Natural killer cell (primary cell): ENCODE data around the gene LIN28B. TPM values are rescaled to one million over a fixed set of nuclear protein-coding genes. Genes with fewer than 3 reads are reported as not detected.

Source experiments
- ATAC-seq, 3 donors: fragments of 150-1000 bp in 2 of 3; fragments of 200-7000 bp in 1 of 3; cut with Tn5 transposase; 1 replicate in 1 of 3; 2 replicates in 2 of 3; pipeline ENCODE4 v1.10.0; 2021; ENCODE audit warnings: mild to moderate bottlenecking in 2 of 3, moderate library complexity in 2 of 3
- DNase-seq, 2 donors: peaks; one replicate each; pipeline versions ENCODE4 v3.0.0 to v3.0.0-alpha.2; 2013 to 2021; ENCODE audit warnings: mixed read lengths in 1 of 2
- H3K27ac ChIP-seq: one replicate; pipeline ENCODE4 v1.5.1; 2013; ENCODE audit warnings: mild to moderate bottlenecking, low read length
- H3K27me3 ChIP-seq: one replicate; pipeline ENCODE4 v1.6.1; 2013; ENCODE audit warnings: low read length; ENCODE audit not compliant: control insufficient read depth, insufficient read depth
- H3K36me3 ChIP-seq: one replicate; pipeline ENCODE4 v1.6.1; 2013; ENCODE audit warnings: low read length; ENCODE audit not compliant: control insufficient read depth, insufficient read depth
- H3K4me1 ChIP-seq: one replicate; pipeline ENCODE4 v1.6.1; 2013; ENCODE audit warnings: low read length; ENCODE audit not compliant: control insufficient read depth, insufficient read depth
- H3K4me3 ChIP-seq: one replicate; pipeline ENCODE4 v1.5.1; 2013; ENCODE audit warnings: low read length
- H3K9me3 ChIP-seq: one replicate; pipeline ENCODE4 v1.6.1; 2013; ENCODE audit warnings: low read length; ENCODE audit not compliant: control insufficient read depth, insufficient read depth
- H3K27ac Mint-ChIP-seq, 2 donors: one replicate each; pipeline ENCODE4 v1.8.0; 2022; ENCODE audit warnings: mild to moderate bottlenecking in 2 of 2, mixed read lengths in 2 of 2, moderate library complexity in 1 of 2
- H3K27me3 Mint-ChIP-seq, 2 donors: one replicate each; pipeline ENCODE4 v1.8.0; 2022; ENCODE audit warnings: low read depth in 2 of 2, mixed read lengths in 2 of 2
- H3K36me3 Mint-ChIP-seq: one replicate; pipeline ENCODE4 v1.8.0; 2022; ENCODE audit warnings: mixed read lengths
- H3K4me1 Mint-ChIP-seq, 2 donors: one replicate each; pipeline ENCODE4 v1.8.0; 2022; ENCODE audit warnings: mixed read lengths in 2 of 2
- H3K4me3 Mint-ChIP-seq: one replicate; pipeline ENCODE4 v1.8.0; 2022; ENCODE audit warnings: mild to moderate bottlenecking, moderate library complexity, mixed read lengths
- H3K9me3 Mint-ChIP-seq, 2 donors: one replicate each; pipeline ENCODE4 v1.8.0; 2022; ENCODE audit warnings: mixed read lengths in 2 of 2
- WGBS: methylation state at CpG from one replicate; pipeline ENCODE4 v1.1.7; 2013; ENCODE audit warnings: missing lambda C conversion rate; ENCODE audit not compliant: insufficient coverage; 5-methylcytosine and 5-hydroxymethylcytosine counted together
- intact Hi-C: fragments of 100-400 bp; cut with micrococcal nuclease; formaldehyde crosslinking; loops from one replicate; pipeline ENCODE4 v1.14.2; 2022
- total RNA-seq, 4 donors: library from RNA; stranded (reverse); fragments of 120-200 nt in 1 of 4; gene quantifications; one replicate each; pipeline versions ENCODE4 v1.2.3 to v1.2.4, GENCODE V29; 2013 to 2022
- TF ChIP-seq, protein P1 (sequence below): fragments of 200-600 bp; IDR thresholded peaks from one replicate; pipeline ENCODE4 v1.8.0; 2022; ENCODE audit warnings: antibody characterized with exemption

The LIN28B gene
- total RNA-seq, 3 donors from 2014 or later (not counting 1 experiment from before 2014, with no cell fraction given) = not detected

DNA sequence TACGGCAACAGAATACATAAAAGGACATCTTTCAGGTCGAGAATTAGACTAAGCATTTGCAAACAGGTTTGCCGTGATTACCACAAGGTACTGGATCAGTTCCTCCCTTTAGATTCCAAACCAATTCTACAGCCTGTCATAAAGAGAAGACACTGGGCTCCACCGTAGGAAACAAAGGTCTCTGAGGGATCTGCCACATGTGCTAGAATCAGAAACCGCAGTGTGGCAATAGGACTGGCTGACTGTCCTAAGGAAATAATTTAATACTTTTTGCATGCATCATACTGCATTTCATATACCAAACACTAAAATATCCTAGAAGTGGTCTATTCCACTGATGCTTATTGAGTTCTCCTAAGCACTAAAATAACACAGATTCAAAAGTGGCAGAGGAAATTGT lies 163.7 kb downstream of the LIN28B start:
- intact Hi-C loops = no loop called here

DNA sequence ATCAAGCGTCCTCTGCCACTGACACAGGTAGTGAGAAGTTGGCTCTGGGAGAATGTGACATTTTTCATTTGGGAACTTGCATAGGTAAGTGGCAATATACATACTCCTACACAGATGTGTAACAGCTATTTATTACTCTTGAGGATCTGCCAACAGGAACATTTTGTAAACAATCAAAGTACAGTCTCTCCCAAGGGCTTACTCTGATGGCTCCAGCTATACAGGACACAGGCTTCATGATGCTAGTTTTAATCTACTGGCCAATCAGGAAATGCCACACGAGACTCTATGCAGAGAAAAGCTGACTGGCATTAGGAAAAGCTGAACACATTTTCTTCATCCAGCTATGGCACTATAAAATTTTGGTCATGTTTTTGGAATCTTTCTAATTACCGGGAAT lies 165.1 kb downstream of the LIN28B start:
- Histone ChIP-seq H3K9me3 (no peaks in the 10 kb centered on the region), H3K36me3 (no peaks in the 10 kb centered on the region), H3K4me3 (no peak overlapping the region), H3K27me3 (no peaks in the 10 kb centered on the region), H3K4me1 (no peaks in the 10 kb centered on the region), H3K27ac (no peak overlapping the region)
- intact Hi-C loops = no loop called here
- ATAC-seq (no peak), DNase-seq (no peak)
- TF ChIP-seq, protein P1, sequence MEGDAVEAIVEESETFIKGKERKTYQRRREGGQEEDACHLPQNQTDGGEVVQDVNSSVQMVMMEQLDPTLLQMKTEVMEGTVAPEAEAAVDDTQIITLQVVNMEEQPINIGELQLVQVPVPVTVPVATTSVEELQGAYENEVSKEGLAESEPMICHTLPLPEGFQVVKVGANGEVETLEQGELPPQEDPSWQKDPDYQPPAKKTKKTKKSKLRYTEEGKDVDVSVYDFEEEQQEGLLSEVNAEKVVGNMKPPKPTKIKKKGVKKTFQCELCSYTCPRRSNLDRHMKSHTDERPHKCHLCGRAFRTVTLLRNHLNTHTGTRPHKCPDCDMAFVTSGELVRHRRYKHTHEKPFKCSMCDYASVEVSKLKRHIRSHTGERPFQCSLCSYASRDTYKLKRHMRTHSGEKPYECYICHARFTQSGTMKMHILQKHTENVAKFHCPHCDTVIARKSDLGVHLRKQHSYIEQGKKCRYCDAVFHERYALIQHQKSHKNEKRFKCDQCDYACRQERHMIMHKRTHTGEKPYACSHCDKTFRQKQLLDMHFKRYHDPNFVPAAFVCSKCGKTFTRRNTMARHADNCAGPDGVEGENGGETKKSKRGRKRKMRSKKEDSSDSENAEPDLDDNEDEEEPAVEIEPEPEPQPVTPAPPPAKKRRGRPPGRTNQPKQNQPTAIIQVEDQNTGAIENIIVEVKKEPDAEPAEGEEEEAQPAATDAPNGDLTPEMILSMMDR = no peak
- Mint-ChIP-seq H3K4me3 (no peak overlapping the region), H3K27me3 (peaks cover 10 to 23% of the 10 kb centered on the region in 2 donors), H3K9me3 (no peaks in the 10 kb centered on the region), H3K27ac (no peak overlapping the region), H3K4me1 (no peaks in the 10 kb centered on the region), H3K36me3 (no peaks in the 10 kb centered on the region)
- 67% methylated on average over 2 of the region's 3 CpGs for WGBS

More for the DNA sequence above, 163.7 kb downstream of the LIN28B start:
- Mint-ChIP-seq H3K4me3 (no peak overlapping the region), H3K4me1 (no peaks in the 10 kb centered on the region), H3K27ac (no peak overlapping the region), H3K27me3 (peaks cover 15 to 31% of the 10 kb centered on the region in 2 donors), H3K9me3 (no peaks in the 10 kb centered on the region), H3K36me3 (no peaks in the 10 kb centered on the region)
- WGBS = 86% methylated on average over 5 of the region's 5 CpGs
- Histone ChIP-seq H3K27me3 (no peaks in the 10 kb centered on the region), H3K9me3 (no peaks in the 10 kb centered on the region), H3K27ac (no peak overlapping the region), H3K4me3 (no peak overlapping the region), H3K36me3 (no peaks in the 10 kb centered on the region), H3K4me1 (no peaks in the 10 kb centered on the region)
- no peak for DNase-seq
- TF ChIP-seq, protein P1 = no peak
- no peak for ATAC-seq

DNA sequence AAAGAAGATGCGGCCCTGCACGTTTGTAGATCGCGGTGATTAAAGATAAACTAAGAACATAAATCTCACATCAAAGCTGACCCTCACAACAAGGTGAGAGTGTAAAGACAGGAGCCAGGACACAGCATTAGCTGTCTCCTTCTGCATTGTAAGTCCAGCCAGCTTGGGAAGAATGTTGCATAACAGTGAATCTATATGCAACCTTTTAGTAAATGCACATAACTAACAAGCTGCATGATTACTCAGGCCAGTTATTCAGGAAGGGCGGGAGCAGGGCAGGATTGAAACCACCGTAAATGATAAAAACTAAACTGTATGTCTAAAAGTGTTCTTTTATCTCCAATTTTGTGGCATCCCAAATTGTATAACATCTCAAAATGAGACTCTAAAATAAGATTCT lies 165.8 kb downstream of the LIN28B start:
- Histone ChIP-seq H3K4me1 (no peaks in the 10 kb centered on the region), H3K9me3 (no peaks in the 10 kb centered on the region), H3K4me3 (no peak overlapping the region), H3K27me3 (no peaks in the 10 kb centered on the region), H3K27ac (no peak overlapping the region), H3K36me3 (no peaks in the 10 kb centered on the region)
- Mint-ChIP-seq H3K4me1 (no peaks in the 10 kb centered on the region), H3K27ac (no peak overlapping the region), H3K4me3 (no peak overlapping the region), H3K36me3 (no peaks in the 10 kb centered on the region), H3K27me3 (peaks cover 10 to 15% of the 10 kb centered on the region in 2 donors), H3K9me3 (no peaks in the 10 kb centered on the region)
- WGBS = 92% methylated on average over 2 of the region's 6 CpGs
- TF ChIP-seq, protein P1 = no peak
- intact Hi-C loops = no loop called here
- DNase-seq = no peak
- no peak for ATAC-seq

Other genes starting within 250 kb of the LIN28B start
- gene HACE1, start 97.2 kb upstream of the LIN28B start, total RNA-seq = 10 to 100 TPM in 1 of 3 donors, 1 to 10 TPM in 2; 9.6 to 12.6 (median 9.8) TPM
- not detected for gene POPDC3, start 222.9 kb downstream of the LIN28B start, total RNA-seq